Stimulated activated CD4-positive, alpha-beta T cell treated with anti-CD3 and anti-CD28 coated beads, Interleukin-1b, Interleukin-23, amount 100 ng/mL, for 1 hour (primary cell): ENCODE measurements around the gene C7orf57.
"Not testable (repeated sequence)": the region's sequence is repeated elsewhere in the genome, so short reads cannot be mapped to it uniquely, and the experiment has no call there.

Experiments used
- DNase-seq, 2 donors: peaks; one replicate each; pipeline ENCODE4 v3.0.0-alpha.2; 2020; ENCODE audit warnings: low read depth in 2 of 2

The C7orf57 gene

GRCh38 chr7:48035967-48036478 is 680 bp downstream of the C7orf57 start:
- DNase-seq, result no peak

DNA sequence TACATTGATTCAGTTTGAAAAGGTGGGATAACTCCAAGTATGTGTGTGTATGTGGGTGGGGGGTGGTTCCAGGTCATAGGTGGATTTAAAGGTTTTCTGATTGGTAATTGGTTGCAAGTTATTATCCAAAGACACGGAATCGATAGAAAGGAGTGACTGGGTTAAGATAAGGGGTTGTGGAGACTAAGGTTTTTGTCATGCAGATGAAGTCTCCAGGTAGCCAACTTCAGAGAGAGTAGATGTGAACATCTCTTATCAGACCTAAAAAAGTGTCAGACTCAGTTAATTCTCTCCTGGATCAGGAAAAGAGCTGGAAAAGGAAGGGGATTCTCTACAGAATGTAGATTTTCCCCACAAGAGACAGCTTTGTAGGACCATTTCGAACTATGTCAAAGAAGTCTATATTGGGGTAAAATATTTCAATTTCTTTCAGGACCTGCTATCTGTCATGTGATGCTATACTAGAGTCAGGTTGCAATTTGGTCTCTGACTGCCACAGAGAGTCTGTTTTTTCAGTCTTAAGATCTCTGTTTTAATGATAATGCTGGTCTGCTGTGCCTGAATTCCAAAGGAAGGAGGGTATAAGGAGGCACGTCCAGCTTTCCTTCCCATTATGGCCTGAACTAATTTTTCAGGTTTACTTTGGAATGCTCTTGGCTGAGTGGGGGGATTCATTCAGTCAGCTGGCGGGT is 3.6 kb downstream of the C7orf57 start:
- DNase-seq, result no peak

GRCh38 chr7:48040944-48041652 is 5.8 kb downstream of the C7orf57 start:
- no peak for DNase-seq

DNA sequence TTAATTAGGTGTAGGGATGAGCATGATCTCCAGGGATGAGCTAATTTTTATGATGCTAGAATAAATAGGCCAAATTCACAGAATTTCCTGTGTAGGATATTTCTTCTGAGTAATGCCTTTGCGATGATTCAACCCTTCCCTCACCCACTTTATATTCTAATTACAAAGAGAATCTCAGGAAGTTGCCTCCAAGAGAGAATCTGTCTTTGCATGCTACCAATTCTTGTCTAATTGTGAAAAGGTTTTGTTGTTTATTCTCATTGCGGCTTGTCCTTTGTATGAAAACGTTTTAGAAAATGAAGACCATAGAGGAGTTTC is 6.3 kb downstream of the C7orf57 start:
- DNase-seq, result no peak

DNA sequence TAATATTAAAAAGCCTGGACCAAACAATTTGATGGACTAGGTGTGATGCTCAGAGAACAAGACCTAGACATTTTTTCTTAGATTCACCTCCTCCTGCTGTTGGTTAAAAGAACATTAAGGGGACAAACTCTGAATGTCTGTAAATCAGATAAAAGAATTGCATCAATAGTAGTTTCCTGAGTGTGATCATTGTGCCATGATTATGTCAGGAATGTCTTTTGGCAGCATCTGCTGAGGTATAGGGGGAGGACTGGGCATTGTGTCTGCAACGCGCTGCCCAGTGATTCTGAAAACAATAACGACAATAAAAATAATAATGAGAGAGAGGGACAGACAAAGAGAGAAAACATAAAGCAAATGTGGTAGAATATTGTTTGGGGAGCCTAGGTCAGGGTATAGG is 6.9 kb downstream of the C7orf57 start:
- DNase-seq, result no peak

- DNase-seq, result no peak
Observed at GRCh38 chr7:48042636-48043035, 7.3 kb downstream of the C7orf57 start.

DNA sequence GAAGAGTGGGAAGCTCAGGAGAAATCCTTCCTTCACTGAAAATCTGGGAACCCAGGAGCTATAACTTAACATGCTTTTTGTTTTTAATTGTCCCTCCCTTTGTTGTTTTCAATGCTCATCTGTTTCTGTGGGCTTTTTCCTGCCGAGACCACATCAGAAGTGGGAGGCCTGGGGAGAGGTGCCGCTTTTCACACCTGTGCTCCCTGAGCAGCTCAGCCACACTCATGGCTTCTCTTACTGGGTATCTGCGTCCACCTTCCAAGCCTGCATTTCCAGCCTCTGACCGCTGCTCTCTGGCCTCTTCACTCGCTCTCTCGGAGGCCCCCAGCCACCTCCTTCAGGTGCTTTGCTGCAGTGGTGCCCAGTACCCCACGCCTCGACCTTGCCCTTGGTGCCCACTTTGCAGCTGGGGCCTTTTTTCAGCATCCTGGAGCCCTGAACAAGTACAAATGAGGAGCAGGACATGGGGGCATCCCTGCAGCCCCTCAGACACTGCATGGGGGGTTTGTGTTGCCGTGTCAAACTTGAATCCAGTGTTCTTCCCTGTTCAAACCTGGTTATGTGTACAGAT is 9.9 kb downstream of the C7orf57 start:
- DNase-seq, result no peak

DNA sequence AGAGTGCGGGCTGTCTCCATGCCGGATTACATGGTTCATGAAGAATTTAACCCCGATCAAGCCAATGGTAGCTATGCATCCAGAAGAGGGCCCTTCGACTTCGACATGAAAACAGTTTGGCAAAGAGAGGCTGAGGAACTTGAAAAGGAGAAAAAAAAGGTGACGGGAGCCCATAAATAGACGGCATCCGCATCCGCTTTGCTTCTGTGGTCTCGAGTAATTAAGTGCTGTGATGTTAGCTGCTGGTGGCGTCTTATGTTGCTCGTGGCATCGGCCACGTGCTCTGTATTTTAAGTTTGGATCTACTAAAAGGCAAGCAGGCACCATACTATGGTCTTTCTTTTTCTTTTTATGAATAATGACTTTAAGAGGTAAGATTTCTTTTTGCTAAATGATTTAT is 11.1 kb downstream of the C7orf57 start:
- DNase-seq, result no peak

DNA sequence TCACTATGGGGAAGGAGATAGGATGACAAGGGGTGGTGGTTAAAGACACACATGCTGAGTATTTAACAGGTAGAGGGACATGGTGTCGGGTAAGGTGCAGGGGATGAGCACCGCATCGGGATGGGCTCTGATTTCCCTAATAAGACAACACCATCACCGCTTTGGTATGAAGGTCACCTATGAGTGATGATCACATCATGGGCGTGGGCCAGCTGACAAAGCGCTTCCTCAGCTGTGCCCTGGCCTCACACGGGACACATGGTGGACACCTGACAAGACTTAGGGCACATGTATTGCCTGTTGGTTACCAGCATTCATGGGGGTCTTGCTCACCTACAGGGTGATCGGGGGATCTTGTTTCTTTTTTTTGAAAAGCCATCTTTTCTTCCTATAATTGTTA is 12.8 kb downstream of the C7orf57 start:
- no peak for DNase-seq

- DNase-seq, result no peak
Observed at GRCh38 chr7:48049850-48050249, 14.5 kb downstream of the C7orf57 start.

DNA sequence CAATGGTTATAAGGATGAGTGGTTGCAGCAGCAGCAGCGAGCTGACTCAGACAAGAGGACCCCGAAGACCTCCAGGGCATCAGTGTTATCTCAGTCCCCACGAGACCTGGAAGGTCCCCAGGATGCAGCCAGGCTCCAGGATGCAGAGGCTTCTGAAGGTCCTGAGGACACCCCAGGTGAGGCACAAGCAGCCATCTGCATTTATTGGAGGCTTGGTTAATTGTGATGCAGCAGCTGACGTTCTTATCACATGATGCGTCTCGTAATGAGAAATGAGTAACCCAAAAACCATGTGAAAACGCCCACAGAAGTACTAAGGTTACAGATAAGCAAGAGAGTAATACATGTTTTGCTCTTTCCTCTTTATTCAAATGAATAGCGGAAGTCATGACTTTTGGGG is 17.4 kb downstream of the C7orf57 start:
- DNase-seq, result no peak

- no peak for DNase-seq
Observed at GRCh38 chr7:48053736-48054135, 18.4 kb downstream of the C7orf57 start.

- DNase-seq, result no peak
Observed at GRCh38 chr7:48058990-48059389, 23.6 kb downstream of the C7orf57 start.

DNA sequence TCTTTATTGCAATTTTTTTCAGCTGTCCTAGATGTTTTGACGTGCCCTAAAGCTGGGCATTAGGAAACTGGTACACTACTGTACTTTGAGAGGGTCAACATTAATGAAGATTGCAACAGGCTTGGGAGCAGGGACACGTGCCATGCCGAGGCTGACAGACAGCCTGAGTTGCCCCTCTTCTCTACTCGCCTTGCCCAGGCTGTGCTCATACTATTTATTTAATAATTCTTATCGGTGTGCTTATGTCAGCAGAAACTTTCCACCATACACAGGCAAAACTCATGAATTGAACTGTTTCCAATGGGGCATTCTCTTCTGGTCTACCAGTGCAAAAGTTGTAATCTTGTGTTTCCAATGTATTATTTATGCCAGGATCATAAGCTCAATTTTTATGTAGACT is 24.4 kb downstream of the C7orf57 start:
- DNase-seq, result no peak

GRCh38 chr7:48063985-48064384 is 28.6 kb downstream of the C7orf57 start:
- no peak for DNase-seq

DNA sequence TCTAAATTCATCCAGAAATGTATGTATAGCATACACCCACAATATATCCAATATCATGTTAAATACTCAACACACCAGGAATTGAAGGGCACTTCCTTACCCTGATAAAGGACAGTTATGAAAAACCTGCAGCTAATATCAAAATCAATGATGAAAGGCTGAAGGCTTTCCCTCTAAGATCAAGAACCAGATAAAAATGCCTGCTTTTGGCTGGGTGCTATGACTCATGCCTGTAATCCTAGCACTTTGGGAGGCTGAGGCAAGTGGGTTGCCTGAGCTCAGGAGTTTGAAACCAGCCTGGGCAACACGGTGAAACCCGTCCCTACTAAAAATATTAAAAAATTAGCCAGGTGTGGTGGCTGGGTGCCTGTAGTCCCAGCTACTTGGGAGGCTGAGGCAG is 32.1 kb downstream of the C7orf57 start:
- no peak for DNase-seq

- no peak for DNase-seq
Observed at GRCh38 chr7:48074204-48074654, 38.9 kb downstream of the C7orf57 start.

- DNase-seq, result no peak
Observed at GRCh38 chr7:48077423-48077822, 42.1 kb downstream of the C7orf57 start.

GRCh38 chr7:48078470-48078869 is 43.1 kb downstream of the C7orf57 start:
- DNase-seq, result no peak

GRCh38 chr7:48082378-48082777 is 47.0 kb downstream of the C7orf57 start:
- not testable (repeated sequence) for DNase-seq

- no peak for DNase-seq
Observed at GRCh38 chr7:48083114-48083830, 47.9 kb downstream of the C7orf57 start.

- peak; percentile 30 to 50 for DNase-seq
Observed at GRCh38 chr7:48084727-48085432, 49.5 kb downstream of the C7orf57 start.
